Bone marrow (tissue), 2 donors: Measurements from ENCODE around the gene DUSP22.

ENCODE experiments used
- DNase-seq, 2 donors: peaks; one replicate each; lab custom pipeline; 2025; lab: John Stamatoyannopoulos, UW

The DUSP22 gene

DNA sequence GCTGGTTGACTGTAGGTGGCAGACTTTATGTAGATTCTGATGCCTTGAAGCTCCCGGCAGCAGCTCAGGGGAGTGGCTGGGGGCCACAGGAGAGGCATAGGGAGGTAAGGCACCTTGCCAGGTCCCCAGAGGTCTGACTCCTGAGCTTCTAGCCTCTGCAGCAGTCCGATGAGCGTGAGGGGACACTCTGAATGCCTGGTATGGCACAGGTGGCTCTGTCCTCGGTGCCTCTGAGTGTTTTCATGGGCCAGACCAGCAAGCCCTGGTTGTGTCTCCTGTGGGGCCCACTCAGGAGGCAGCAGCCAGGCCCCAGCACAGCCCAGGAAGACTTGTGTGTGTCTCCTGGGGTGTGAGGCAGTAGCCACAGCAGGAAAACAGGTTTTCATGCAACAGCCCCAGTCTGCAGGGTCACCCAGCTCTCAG lies 59.6 kb downstream of the DUSP22 start:
- DNase-seq, result no peak

DNA sequence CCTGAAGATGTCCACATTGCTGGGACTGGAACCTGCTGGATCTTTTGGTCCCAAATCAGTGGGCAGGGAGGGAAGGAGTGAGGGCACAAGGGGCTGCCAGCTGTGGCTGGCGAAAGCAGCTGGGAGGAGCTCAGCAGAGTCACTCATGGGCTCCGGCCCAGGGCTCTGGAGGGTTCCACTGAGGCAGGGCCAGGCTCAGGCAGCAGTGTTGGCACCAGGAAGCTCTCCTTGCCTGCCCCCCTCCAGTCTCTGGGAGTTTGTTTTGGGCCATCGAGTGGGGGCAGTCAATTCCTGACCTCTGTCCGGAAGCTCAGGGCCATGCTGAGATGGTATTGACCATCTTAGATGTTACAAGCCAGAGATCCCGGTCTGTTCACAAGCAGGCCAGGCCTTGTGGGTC lies 60.2 kb downstream of the DUSP22 start:
- DNase-seq, result no peak

DNA sequence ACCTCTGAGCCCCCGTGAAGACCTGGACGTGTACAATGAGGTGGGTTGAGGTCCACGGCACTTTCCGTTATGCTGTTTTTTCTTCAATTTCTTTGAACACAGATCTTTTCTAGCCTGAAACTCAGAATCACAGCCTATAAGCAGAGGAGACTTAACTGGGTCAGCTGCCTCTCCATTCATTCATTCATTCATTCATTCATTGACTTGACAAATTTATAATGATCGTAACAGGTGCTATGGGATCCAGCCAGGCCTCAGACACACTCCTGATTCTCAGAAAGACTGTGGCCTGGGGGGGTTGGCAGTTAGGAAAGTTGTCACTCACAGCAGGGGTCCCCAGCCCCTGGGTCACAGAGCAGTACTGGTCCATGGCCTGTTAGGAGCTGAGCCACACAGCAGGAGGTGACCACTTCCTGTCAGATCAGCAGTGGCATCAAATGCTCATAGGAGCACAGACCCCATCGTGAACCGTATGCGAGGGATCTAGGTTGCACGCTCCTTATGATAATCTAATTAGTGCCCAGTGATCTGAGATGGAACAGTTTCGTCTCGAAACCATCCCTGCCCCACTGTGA lies 60.7 kb downstream of the DUSP22 start:
- DNase-seq, result no peak

DNA sequence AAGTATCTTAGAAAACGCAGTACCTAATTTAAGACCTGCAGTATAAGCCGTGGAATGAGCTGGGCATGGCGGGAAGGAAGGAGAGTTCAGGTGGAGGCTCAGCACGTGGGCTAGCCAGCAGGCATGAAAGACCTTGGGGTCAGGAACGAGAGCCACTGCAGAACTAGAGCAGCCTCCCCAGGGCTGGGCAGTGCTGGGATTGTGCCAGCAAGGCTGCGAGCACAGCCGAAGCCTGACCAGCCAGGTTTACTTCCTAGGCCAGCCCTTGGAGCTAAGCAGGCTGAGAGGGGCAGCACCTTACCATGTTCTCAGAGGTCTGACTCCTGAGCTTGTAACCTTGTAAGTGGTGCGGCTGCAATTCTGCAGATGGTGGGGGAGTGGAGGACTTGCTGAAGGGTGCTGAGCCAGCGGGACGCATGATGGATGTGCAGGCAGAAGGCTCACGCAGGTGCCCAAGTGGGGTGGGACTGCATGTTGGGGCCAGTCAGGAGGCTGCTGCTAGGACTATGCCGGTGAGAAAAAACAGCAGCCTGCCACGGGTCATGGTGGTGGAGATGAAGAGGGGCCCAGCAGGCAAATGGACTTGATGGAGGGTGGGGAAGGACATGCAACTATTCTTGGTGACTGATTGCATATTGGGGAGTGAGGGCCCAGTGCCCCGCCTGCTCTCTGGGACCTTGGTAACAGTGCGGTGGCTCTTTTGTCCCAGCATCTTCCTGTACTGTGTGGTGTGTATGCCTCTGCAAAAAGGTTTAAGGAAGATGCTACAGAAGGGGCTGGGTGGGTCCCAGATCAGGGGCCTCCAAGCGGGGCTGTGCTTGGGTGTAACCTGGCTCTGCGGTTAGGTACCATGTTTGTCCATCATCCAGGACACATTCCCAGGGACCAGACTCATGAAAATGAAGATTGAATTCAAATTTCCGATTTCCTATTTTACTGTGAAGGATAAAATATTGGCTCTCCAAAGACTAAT lies 61.6 kb downstream of the DUSP22 start:
- no peak for DNase-seq

DNA sequence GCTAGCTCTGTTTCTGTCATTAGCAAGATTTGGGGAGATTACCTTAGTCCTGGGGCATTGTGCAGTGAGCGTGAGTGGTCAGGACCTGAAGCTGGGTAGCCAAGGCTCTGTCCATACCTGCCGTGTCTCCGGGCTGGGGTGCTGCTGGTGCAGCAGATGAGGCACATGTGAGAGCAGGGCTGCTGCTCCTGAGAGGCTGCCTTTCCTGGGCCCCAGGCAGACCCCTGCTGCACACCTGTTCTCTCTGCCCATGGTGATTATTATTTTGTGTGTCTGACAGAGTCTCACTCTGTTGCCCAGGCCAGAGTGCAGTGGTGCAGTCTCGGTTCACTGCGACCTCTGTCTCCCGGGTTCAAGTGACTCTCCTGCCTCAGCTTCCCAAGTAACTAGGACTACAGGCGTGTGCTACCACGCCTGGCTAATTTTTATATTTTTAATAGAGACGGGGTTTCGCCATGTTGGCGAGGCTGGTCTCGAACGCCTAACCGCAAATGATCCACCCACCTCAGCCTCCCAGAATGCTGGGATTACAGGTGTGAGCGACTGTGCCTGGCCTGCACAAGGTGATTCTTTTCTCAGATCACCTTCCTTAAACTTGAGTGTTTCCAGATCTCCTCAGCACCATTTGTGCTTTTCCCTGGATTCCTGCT lies 62.5 kb downstream of the DUSP22 start:
- no peak for DNase-seq

DNA sequence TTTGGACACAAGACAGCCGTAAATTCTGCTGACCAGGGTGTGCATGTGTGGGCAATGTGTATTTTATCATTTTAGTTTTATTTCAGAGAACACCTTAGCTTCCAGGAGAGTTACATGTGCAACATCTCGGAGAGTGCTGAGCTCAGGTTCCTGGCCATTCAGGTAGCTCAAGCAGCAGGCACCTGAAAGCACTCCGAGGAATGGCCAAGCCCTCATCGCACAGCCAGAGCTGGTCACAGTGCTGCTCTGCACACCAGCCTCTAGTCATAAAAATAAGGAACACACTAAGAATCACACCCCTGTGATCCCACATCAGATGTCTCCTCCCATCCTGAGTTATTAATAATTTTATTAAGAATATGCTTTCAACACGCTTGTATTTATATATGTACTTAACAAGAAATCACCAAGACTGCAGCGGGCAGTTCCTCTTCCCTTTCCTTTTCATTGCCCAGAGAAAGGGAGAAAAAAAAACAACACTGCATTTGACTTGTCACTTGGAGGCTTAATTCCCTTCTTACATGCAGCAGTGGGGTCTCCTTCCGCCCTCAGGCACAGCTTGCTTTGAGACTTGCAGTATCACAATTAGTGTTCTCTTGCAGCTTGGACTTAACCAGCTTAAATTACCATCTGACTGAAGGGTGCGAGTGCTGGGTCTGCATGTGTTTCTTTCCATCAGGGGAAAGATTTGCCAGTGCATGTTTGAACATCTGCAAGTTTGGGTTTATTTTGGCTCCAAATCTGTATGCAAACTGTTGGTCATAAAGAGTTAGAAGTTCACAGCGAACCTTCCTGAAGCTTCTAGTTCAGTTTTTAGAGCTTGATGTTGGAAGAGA lies 63.3 kb downstream of the DUSP22 start:
- no peak for DNase-seq

DNA sequence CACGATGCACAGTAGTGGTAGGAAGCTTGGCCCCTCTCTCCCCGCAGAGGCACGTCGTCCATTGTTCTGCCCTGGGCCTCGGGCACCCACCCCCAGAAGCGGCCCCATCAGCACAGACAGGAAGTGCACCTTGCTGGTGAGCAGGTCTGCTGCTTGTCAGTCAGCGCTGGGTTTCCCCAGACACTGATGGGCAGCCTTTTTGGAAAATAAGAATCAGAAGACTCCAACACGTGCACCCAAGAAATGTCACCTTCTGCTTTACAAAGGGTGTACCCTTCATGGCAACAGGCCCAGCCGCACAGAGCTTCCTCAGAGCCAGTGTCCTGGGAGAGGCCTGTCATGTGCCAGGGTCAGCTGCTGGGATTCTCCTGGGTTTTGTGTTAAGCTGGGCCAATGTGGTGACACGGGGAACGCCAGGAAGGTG lies 64.6 kb downstream of the DUSP22 start:
- no peak for DNase-seq

DNA sequence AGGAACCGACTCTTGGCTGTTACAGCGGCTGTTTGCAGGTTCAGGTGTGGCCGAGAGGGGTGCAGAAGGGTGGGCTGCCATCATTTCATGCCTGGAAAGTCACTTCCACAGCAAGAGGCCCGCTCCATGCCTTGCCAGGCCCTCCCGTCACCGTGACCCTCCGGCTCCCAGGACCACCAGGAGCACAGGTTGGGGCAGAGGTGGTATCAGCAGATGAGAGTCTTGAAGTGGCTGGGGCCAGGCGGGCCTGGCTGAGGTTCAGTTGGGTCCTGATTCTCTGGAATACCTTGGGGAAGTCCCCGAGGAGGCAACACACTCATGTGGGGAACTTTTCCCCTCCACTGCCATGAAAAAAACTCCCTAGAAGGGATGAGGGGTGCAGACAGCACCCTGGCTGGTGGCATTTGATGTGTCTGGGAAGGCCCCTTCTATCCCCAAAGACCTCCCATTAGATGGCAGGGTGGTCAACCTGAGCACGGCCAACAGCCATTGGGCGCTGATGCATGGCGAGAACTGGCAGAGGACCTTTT lies 65.0 kb downstream of the DUSP22 start:
- no peak for DNase-seq

DNA sequence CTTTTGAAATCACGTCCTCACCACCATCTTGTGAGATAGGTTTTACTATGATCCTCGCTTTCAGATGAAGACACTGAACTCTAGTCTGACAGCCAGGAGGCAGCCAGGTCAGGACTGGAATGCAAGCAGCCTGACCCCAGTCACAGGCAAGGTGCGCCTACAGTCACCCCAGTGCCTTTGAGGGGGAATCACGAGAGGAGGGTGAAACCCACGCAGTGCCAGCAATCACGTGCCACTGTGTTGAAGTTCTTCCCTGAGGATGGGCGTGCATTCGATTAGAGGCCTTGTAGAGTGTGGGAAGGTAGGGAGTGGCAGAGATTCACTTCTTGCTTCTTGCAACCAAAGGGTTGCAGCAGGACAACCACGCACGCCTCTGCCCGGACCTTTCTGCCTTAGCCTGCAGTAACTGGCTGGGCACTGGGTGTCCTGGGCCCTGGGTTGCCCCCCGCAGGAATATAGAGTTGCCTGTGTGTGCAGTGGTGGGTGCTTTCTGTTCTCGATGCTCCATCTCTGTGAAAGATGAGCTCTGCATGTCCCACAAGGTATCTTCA lies 65.6 kb downstream of the DUSP22 start:
- DNase-seq, result no peak

DNA sequence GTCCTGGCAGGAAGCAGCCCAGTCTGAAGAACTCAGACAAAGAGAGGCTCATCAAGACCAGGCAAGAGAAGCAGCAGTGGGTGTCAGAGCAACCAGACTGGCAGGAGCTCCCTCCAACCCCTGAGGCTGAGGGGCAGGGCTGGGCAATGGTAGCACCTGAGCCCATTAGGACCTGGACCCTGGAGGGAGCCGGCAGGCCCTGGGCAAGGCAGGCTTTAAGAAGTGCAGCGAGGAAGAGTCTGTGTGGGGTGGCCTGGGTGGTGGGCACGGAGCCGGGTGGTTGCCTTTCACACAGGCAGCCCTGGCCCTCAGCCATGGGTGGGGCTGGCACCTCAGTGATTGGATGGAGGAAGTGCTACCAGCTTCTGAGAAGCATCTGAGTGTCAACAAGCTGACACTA lies 66.1 kb downstream of the DUSP22 start:
- DNase-seq, result no peak

DNA sequence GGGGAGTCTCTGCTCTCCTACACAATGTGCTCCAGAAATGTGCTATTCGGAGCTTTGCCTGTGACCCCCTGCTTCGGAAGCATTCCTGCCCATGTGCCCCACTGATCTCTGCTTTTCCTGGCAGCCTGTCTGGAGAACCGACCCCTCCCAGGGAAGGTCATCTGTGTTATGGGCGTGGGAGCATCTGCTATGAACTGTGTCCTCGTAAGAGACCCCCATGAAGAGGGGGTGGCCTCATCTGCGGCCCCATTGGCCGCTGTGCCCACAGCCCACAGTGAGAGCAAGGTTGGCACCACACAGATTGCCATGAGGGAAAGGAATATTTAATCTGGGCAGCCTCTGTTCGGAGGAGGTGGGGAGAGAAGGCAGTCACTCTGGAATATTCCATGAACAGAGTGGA lies 66.6 kb downstream of the DUSP22 start:
- DNase-seq, result no peak

DNA sequence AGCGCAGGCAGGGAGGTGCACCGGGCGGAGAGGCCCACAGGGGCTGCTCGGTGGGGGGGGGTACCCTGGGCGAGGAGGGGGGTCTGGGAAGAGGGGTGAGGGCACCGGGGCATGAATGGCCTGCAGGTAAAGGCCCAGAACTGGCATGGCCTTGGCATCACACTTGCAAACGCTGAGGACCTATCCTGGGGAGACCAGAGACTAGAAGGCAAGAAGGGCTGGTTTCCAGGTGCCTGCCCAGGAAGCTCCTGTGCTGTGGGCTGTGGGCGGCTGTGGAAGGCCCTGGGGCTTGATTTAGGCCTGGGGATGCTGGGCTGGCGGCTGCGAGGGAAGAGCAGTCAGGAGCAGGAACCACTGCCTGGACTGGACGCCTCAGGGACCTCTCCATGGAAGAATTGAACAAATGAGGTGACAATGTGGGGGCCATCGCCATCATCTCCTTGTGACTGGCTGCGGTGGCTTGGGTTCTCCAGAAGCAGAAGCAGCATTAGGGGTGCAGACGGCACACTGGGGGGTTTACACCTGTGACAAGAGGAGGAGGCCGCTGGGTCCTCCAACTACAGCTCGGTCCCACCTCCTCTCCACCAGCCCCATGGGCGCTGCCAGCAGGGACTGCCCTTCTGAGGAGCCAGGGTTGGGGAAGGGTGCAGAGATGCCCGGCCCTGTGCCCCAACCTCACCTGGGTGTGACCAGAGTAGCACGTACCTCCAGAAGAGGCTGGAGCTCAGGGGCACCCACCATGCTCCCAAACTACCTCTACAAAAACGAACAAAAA lies 67.2 kb downstream of the DUSP22 start:
- no peak for DNase-seq

DNA sequence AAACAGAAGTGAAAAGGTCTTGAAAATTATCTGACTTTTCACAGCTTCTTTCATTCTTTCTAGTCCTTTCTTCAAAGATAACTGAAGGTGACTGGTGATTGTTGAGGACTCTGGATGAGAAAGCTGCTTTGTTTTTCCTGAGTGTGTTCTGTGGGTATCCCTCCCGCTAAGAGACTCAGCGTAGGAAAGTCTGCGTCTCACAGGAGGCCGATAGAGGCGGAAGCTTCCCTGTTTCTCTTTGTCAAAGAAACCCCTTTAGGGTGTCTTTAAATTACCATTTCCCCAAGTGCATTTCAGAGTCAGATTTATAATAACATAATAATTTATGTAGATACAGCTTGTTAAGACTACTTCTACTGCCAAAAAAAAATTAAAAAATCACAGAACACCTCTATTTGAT lies 68.1 kb downstream of the DUSP22 start:
- DNase-seq, result no peak

DNA sequence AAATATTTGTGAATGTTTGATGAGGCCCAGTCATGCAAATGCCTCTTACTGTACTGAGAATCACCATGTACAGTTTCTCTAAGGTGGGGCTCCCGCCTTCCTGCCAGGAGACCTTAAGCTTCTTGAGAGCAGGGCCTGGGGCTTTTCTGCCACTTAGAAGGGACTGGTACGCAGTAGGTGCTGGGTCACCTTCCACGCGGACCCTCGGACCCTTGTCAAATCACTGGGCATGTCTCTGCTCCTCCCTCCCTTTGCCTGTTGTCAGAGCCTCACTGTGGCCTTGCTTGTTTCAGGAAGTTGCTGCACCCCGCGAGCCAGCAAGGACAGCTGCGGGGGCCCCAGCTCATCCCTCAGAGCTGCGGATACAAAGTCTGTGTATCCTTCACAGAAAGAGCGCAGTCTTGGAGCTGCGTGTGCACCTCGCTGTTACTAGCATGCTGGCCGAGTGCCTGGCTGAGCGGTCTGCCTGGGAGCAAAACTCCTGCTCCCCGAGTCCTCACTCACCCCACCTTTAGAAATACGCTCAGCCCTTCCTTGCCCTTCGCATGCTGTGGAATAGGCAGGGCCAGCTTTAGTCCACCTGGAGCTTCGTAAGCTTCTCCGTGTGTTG lies 68.6 kb downstream of the DUSP22 start:
- no peak for DNase-seq

DNA sequence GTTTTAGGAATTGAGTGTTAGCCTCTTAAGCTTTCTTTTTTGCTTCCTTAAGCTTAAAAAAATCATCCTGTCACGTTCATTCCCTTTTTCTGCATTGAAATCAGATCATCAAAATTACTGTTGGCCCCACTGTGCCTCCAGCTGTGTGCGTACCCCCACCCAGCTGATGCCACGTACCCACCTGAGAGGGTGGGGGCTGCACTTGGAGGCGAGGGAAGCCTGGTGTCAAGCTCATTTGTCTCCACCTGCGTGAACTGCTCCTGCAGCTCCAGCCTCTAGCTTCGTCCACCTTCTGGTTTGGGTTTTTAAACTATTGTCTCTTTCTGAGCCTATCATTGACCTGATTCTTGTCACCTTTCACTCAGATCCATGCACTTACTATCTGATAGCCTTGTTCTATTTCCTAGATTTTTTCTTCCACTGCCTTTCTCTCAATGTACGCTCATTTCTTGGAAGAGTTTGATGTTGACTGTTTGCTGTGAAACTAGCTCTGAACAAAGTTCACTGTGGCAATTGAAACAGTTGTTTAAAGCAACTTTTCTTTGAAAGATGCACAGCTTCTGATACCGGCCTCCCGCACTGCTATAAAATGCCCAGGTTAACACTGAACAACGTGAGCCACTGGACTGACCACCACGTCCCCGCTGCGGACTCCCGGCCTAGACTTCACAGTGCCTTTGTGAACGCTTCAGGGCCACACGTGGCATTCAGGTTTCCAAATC lies 69.3 kb downstream of the DUSP22 start:
- no peak for DNase-seq

DNA sequence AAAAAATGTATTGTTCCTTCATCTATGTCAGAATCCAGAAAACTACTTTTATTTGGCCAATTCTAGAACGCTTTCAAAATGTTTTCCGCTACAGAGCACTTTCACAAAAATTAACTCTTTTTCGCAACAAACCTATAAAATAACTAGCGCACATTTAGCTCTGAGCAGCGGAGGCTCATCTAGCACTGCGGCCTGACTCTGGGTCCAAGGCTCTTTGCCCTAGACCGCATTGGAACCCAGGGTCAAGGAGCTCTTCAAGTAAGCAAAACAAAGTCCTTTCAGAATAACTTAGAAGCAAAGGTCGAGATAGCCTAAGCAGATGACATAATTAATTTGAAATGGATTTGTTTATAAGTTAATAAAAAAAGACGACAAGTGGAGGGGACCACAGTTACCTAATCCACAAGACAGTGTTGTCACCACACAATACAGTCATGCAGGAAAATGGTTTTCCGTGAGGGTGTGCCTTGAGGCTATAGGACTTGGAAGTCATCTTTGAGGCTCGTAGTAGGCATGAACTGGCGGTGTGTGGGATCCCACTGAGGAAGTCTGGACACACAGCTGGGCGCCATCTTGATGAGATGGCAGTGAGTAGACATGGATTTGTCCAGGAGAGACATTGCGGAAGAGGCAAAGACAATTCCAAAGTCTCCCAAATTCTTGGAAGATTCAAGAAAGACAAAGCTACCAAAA lies 70.1 kb downstream of the DUSP22 start:
- DNase-seq, result no peak

DNA sequence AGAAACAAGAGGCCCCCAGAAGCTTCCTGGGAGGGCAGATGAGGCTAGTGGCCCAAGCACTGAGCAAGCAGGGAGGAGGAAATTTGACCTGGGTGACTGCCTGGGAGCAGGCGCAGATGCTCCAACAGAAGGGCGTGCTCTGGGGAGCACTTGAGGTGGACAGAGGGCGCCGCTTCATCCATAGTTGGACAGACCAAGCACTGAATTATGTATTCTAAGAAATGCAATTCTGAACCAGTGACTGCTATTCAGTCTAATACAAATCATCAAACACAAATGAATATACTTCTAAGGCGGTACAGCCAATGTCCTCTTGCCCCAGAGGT lies 70.6 kb downstream of the DUSP22 start:
- no peak for DNase-seq

DNA sequence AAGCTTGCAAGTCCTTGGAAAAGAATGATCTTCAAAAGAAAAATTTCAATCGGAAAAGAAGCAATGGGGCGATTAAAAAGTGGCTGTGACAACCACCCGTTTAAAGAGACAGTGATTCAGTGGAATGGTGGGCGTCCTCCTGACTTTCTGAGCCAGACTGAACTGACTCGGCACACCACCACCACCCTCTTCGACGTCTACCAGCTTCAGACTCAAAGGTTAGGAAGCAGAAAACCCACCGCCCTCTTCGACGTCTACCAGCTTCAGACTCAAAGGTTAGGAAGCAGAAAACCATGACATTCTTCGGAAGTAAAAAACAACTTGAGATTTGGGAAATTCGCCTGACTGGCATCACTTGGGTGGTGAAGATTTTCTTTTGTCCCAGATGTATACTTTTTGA lies 71.0 kb downstream of the DUSP22 start:
- DNase-seq, result no peak

DNA sequence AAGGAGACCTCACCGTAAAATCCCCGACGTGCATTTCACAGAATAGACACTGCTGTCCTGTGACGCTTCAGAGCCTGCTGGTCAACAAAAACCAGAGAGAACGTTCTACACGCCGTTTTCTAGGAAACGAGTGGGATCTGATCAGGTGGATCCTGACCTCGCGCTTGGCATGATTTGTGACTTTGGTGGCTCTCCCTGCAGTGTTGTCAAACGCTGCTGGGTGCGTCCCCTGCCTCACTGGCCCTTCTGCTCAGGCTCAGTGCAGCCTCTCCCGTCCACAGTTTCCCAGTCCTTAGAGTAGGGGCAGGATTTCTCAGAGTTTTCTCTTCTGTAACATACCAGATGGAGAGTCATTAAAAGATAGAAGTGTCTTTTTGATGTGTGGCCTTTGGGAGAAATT lies 71.6 kb downstream of the DUSP22 start:
- DNase-seq, result no peak
